Naive B cell (primary cell): ENCODE measurements around the gene TTC39C. TPM values are rescaled to one million over a fixed set of nuclear protein-coding genes. Genes with fewer than 3 reads are reported as not detected.
"Not testable (repeated sequence)": the region's sequence is repeated elsewhere in the genome, so short reads cannot be mapped to it uniquely, and the experiment has no call there.

ENCODE experiments used
- ATAC-seq, 2 donors: fragments of 150-1000 bp; cut with Tn5 transposase; 2 replicates each; pipeline ENCODE4 v1.10.0; 2021; ENCODE audit warnings: low read depth in 2 of 2, mild to moderate bottlenecking in 2 of 2, moderate library complexity in 2 of 2
- DNase-seq: peaks from one replicate; pipeline ENCODE4 v3.0.0; 2022
- H3K27ac Mint-ChIP-seq, 6 donors: one replicate each; pipeline ENCODE4 v1.8.0; 2020 to 2022; ENCODE audit warnings: mild to moderate bottlenecking in 6 of 6, mixed read lengths in 6 of 6, moderate library complexity in 5 of 6, inconsistent platforms in 2 of 6
- H3K27me3 Mint-ChIP-seq, 3 donors: one replicate each; pipeline ENCODE4 v1.8.0; 2021 to 2022; ENCODE audit warnings: mixed read lengths in 3 of 3, mild to moderate bottlenecking in 1 of 3
- H3K36me3 Mint-ChIP-seq, 2 donors: one replicate each; pipeline ENCODE4 v1.8.0; 2020 to 2022; ENCODE audit warnings: mixed read lengths in 2 of 2, inconsistent platforms in 1 of 2, mild to moderate bottlenecking in 1 of 2
- H3K4me1 Mint-ChIP-seq, 3 donors: one replicate each; pipeline ENCODE4 v1.8.0; 2020 to 2022; ENCODE audit warnings: mixed read lengths in 3 of 3, inconsistent platforms in 1 of 3, mild to moderate bottlenecking in 1 of 3, moderate library complexity in 1 of 3
- H3K4me3 Mint-ChIP-seq, 8 donors: one replicate each; pipeline ENCODE4 v1.8.0; 2020 to 2022; ENCODE audit warnings: mild to moderate bottlenecking in 8 of 8, mixed read lengths in 8 of 8, moderate library complexity in 8 of 8, inconsistent platforms in 2 of 8
- H3K9me3 Mint-ChIP-seq, 7 donors: one replicate each; pipeline ENCODE4 v1.8.0; 2020 to 2022; ENCODE audit warnings: mixed read lengths in 7 of 7, mild to moderate bottlenecking in 5 of 7, inconsistent platforms in 2 of 7, moderate library complexity in 1 of 7
- polyA plus RNA-seq, 6 donors: library from polyadenylated mRNA; unstranded; fragments of 300-500 nt; fragmentation: Illumina TruSeq; gene quantifications; one replicate each; pipeline ENCODE4 v1.2.3, GENCODE V29; 2021; ENCODE audit warnings: low read depth in 6 of 6

TTC39C gene
- polyA plus RNA-seq, 6 donors from 2014 or later: 20.4 to 34.5 (median 24.3) TPM

DNA sequence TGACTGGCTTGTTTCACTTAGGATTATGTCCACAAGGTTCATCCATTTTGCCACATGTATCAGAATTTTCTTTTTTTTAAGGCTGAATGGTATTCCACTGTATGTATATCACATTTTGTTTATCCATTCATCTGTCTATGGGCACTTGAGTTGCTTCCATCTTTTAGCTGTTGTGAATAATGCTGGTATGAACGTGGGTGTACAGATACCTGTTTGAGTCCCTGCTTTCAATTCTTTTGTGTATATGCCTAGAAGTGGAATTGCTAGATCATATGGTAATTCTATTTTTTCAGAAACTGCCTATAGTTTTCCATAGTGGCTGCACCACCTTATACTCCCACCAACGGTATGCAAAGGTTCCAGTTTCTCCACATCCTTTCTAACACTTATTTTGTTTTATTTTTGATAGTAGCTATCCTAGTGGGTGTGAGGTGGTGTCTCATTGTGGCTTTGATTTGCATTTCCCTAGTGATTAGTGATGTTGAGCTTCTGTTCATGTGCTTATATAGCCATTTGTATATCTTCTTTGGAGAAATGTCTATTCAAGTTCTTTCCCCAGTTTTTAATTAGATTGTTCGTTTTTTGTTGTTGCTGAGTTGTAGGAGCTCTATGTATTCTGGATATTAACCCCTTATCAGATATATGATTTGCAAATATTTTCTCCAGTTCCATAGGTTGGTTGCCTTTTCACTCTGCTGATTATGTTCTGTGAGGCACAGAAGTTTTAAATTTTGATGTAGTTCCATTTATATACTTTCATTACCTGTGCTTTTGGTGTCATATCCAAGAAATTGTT is 40.7 kb downstream of the TTC39C start:
- DNase-seq: peak; percentile 4
- Mint-ChIP-seq H3K4me1 (peaks cover 38 to 62% (median 50%) of the 10 kb centered on the region in 3 donors), H3K4me3 (peak overlapping the region in 4 of 8 donors; percentile 0 to 57 (median 24)), H3K36me3 (peaks cover 0 to under 1% of the 10 kb centered on the region in 2 donors), H3K27ac (peak overlapping the region in 2 of 6 donors; percentile 24 to 26), H3K27me3 (no peaks in the 10 kb centered on the region), H3K9me3 (peaks cover 0 to 3% (median 0%) of the 10 kb centered on the region in 7 donors)
- peak; percentile 51 to 58 for ATAC-seq

GRCh38 chr18:24055878-24056277 is 41.3 kb downstream of the TTC39C start:
- Mint-ChIP-seq H3K27ac (peak overlapping the region in 3 of 6 donors; percentile 18 to 24 (median 19)), H3K27me3 (no peaks in the 10 kb centered on the region)
- DNase-seq: no peak

DNA sequence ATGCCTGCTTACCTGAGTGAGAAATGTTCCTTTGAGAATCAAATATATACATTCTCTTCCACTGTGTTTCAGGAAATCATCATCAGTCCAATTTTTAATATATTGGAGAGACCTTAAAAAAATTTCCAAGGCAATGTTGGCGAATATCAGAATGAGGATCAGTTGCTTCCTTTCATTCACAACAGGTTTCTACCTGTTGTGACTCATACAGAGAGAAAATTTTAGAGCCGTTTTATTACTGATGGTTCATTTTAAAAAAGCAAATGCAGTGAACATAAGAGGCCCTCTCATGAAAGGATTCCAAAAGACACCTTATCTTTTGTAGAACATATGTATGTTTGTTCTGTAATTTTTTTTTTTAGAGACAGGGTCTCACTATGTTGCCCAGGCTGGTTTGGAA is 42.0 kb downstream of the TTC39C start:
- DNase-seq: no peak
- Mint-ChIP-seq H3K4me1 (peaks cover 36 to 53% (median 42%) of the 10 kb centered on the region in 3 donors), H3K4me3 (peak overlapping the region in 1 of 8 donors; percentile 73), H3K36me3 (no peaks in the 10 kb centered on the region), H3K27ac (peak overlapping the region in 1 of 6 donors; percentile 42), H3K27me3 (no peaks in the 10 kb centered on the region), H3K9me3 (peaks cover 0 to 3% (median 0%) of the 10 kb centered on the region in 7 donors)
- ATAC-seq: no peak

More at GRCh38 chr18:24055878-24056277, 41.3 kb downstream of the TTC39C start:
- Mint-ChIP-seq H3K9me3 (peaks cover 0 to 3% (median 0%) of the 10 kb centered on the region in 7 donors), H3K4me1 (peaks cover 37 to 57% (median 48%) of the 10 kb centered on the region in 3 donors), H3K36me3 (no peaks in the 10 kb centered on the region), H3K4me3 (peak overlapping the region in 1 of 8 donors; percentile 73)
- ATAC-seq: no peak

GRCh38 chr18:24057804-24058203 is 43.2 kb downstream of the TTC39C start:
- H3K4me1 Mint-ChIP-seq: peaks cover 35 to 50% (median 46%) of the 10 kb centered on the region in 3 donors

DNA sequence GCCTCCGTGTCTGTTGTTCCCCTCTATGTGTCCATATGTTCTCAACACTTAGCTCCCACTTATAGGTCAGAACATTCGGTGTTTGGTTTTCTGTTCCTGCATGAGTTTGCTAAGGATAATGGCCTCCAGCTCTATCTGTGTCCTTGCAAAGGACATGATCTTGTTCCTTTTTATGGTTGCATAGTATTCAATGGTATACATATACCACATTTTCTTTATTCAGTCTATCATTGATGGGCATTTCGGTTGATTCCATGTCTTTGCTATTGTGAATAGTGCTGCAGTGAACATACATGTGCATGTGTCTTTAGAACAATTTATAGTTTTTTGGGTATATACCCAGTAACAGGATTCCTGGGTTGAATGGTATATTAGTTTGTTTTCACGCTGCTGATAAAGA is 44.8 kb downstream of the TTC39C start:
- H3K36me3 Mint-ChIP-seq, DNase-seq, H3K27me3 Mint-ChIP-seq, ATAC-seq, H3K9me3 Mint-ChIP-seq, H3K4me3 Mint-ChIP-seq: not testable (repeated sequence)
- Mint-ChIP-seq H3K4me1 (peaks cover 30 to 40% (median 36%) of the 10 kb centered on the region in 3 donors), H3K27ac (peak overlapping the region in 2 of 6 donors; percentile 61 to 86)

More at GRCh38 chr18:24057804-24058203, 43.2 kb downstream of the TTC39C start:
- Mint-ChIP-seq H3K27me3 (no peaks in the 10 kb centered on the region), H3K36me3 (no peaks in the 10 kb centered on the region), H3K4me3 (no peak overlapping the region), H3K9me3 (peaks cover 0 to 3% (median 0%) of the 10 kb centered on the region in 7 donors), H3K27ac (peak overlapping the region in 1 of 6 donors; percentile 8)
- ATAC-seq (no peak), DNase-seq (no peak)

- peaks cover 0 to 3% (median 0%) of the 10 kb centered on the region in 7 donors for H3K9me3 Mint-ChIP-seq
- peaks cover 24 to 27% (median 25%) of the 10 kb centered on the region in 3 donors for H3K4me1 Mint-ChIP-seq
- peaks cover 0 to 5% of the 10 kb centered on the region in 2 donors for H3K36me3 Mint-ChIP-seq
- H3K27ac Mint-ChIP-seq: no peak overlapping the region
- ATAC-seq (no peak), DNase-seq (no peak)
- no peak overlapping the region for H3K4me3 Mint-ChIP-seq
- no peaks in the 10 kb centered on the region for H3K27me3 Mint-ChIP-seq
Measured at GRCh38 chr18:24060644-24061043, 46.1 kb downstream of the TTC39C start.

GRCh38 chr18:24063121-24063731 is 48.7 kb downstream of the TTC39C start:
- Mint-ChIP-seq H3K27me3 (no peaks in the 10 kb centered on the region), H3K4me1 (peaks cover 16 to 23% (median 19%) of the 10 kb centered on the region in 3 donors), H3K9me3 (peaks cover 0 to 2% (median 0%) of the 10 kb centered on the region in 7 donors), H3K27ac (peak overlapping the region in 2 of 6 donors; percentile 15 to 25), H3K36me3 (peaks cover 14 to 19% of the 10 kb centered on the region in 2 donors), H3K4me3 (no peak overlapping the region)
- DNase-seq (no peak), ATAC-seq (no peak)

GRCh38 chr18:24064391-24065100 is 50.0 kb downstream of the TTC39C start:
- Mint-ChIP-seq H3K4me3 (no peak overlapping the region), H3K36me3 (peaks cover 14 to 19% of the 10 kb centered on the region in 2 donors), H3K9me3 (peaks cover 0 to 2% (median 0%) of the 10 kb centered on the region in 7 donors), H3K27ac (peak overlapping the region in 4 of 6 donors; percentile 7 to 75 (median 34)), H3K4me1 (peaks cover 14 to 18% (median 17%) of the 10 kb centered on the region in 3 donors), H3K27me3 (no peaks in the 10 kb centered on the region)
- no peak for ATAC-seq
- no peak for DNase-seq

- no peak overlapping the region for H3K4me3 Mint-ChIP-seq
- no peaks in the 10 kb centered on the region for H3K27me3 Mint-ChIP-seq
- no peaks in the 10 kb centered on the region for H3K9me3 Mint-ChIP-seq
- H3K36me3 Mint-ChIP-seq: peaks cover 18 to 27% of the 10 kb centered on the region in 2 donors
- no peak overlapping the region for H3K27ac Mint-ChIP-seq
- DNase-seq (no peak), ATAC-seq (no peak)
- peaks cover 11 to 19% (median 11%) of the 10 kb centered on the region in 3 donors for H3K4me1 Mint-ChIP-seq
Measured at GRCh38 chr18:24065906-24066305, 51.4 kb downstream of the TTC39C start.

DNA sequence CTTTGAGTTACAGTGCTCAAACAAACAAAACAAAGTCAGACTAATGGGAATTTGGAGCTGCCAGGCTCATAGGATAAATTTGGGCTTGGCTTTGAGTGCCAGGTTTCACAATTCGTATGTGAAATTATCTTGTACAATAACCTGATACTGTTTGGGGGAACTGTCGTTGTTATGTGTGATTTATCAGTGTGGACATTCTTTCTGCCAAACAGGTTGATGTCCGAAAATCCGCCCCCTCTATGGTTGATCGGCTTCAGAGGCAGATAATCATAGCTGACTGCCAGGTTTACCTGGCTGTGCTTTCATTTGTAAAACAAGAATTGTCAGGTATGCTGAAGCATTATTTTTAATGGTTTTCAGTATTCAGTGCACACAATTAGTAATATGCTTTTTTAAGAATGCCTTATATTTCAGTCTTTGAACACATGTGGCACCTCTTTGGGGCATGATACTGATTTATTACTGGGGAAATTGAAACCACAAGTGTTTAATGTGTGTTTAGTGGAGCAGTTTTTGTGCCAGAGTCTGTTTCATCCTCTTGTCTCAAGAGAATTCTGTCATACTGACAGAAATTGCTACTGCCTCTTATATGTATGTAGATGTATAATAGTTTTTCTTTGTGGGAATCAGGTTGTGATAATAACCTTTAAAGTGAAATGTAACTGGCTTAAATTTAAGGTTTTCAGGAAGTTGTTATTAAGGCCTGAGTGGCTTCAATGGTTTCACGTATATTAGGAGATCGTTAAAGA is 54.6 kb downstream of the TTC39C start:
- DNase-seq: no peak
- peak overlapping the region in 1 of 6 donors; percentile 87 for H3K27ac Mint-ChIP-seq
- H3K4me1 Mint-ChIP-seq: peaks cover 0 to 20% (median 1%) of the 10 kb centered on the region in 3 donors
- ATAC-seq: no peak
- peaks cover 27 to 40% of the 10 kb centered on the region in 2 donors for H3K36me3 Mint-ChIP-seq
- H3K9me3 Mint-ChIP-seq: peaks cover 0 to under 1% (median 0%) of the 10 kb centered on the region in 7 donors
- H3K27me3 Mint-ChIP-seq: no peaks in the 10 kb centered on the region
- H3K4me3 Mint-ChIP-seq: no peak overlapping the region

GRCh38 chr18:24071029-24071428 is 56.5 kb downstream of the TTC39C start:
- Mint-ChIP-seq H3K36me3 (peaks cover 35 to 40% of the 10 kb centered on the region in 2 donors), H3K4me1 (peaks cover 0 to 17% (median 1%) of the 10 kb centered on the region in 3 donors), H3K27me3 (no peaks in the 10 kb centered on the region), H3K27ac (no peak overlapping the region), H3K9me3 (peaks cover 0 to 2% (median 0%) of the 10 kb centered on the region in 7 donors), H3K4me3 (no peak overlapping the region)
- ATAC-seq: no peak
- no peak for DNase-seq

DNA sequence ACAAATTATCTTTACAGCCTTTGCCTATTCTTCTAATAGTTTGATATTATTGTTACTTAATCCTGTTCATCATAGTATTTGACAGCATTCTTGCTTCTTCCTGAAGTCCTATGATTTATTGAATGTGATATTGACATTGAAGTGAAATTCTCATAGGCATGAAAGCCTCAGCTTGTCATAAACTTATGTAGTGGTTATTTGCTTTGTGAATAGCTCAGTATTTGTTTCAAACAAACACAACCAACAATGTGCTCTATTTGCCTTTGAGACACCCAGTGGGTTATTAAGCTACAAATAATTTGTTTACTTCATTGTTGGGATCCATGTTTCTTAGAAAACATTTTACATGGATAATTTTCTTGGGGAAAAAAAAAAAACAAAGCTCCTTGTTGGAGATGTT is 57.2 kb downstream of the TTC39C start:
- H3K27ac Mint-ChIP-seq: no peak overlapping the region
- peaks cover 0 to 17% (median 1%) of the 10 kb centered on the region in 3 donors for H3K4me1 Mint-ChIP-seq
- H3K9me3 Mint-ChIP-seq: peaks cover 0 to 2% (median 0%) of the 10 kb centered on the region in 7 donors
- H3K36me3 Mint-ChIP-seq: peaks cover 35 to 40% of the 10 kb centered on the region in 2 donors
- no peaks in the 10 kb centered on the region for H3K27me3 Mint-ChIP-seq
- H3K4me3 Mint-ChIP-seq: no peak overlapping the region
- ATAC-seq: no peak
- no peak for DNase-seq
